ENCODE measurements around the gene UPK1B. TPM values are rescaled to one million over a fixed set of nuclear protein-coding genes. Genes with fewer than 3 reads are reported as not detected.
"Not testable (repeated sequence)": the region's sequence is repeated elsewhere in the genome, so short reads cannot be mapped to it uniquely, and the experiment has no call there.

Gene UPK1B
- total RNA-seq, 1 donor from 2014 or later, result not detected

DNA sequence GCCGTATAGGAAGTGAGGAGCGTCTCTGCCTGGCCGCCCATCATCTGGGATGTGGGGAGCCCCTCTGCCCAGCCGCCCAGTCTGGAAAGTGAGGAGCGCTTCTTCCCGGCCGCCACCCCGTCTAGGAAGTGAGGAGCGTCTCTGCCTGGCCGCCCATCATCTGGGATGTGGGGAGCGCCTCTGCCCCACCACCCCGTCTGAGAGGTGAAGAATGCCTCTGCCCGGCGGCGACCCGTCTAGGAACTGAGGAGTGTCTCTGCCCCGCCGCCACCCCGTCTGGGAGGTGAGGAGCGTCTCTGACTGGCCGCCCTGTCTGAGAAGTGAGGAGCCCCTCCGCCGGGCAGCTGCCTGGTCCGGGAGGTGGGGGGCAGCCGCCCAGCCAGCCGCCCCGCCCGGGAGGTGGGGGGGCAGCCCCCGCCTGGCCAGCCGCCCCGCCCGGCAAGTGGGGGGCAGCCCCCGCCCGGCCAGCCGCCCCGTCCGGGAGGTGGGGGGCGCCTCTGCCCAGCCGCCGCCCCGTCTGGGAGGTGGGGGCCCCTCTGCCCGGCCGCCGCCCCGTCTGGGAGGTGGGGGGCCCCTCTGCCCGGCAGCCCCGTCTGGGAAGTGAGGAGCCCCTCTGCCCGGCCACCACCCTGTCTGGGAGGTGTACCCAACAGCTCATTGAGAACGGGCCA lies 69.1 kb downstream of the UPK1B start:
- H3K9ac ChIP-seq (ENCODE audit: low read depth in 1 of 3, low read length in 3 of 3); H3K36me3 ChIP-seq (ENCODE audit: control insufficient read depth in 3 of 3, insufficient read depth in 3 of 3, low read length in 3 of 3); H3K4me3 ChIP-seq (ENCODE audit: low read length in 3 of 3); H3K27ac ChIP-seq (ENCODE audit: low read depth, low read length); H3K27me3 ChIP-seq (ENCODE audit: control insufficient read depth in 3 of 3, insufficient read depth in 3 of 3, low read length in 3 of 3); H3K9me3 ChIP-seq (ENCODE audit: control insufficient read depth in 3 of 3, low read length in 3 of 3): not testable (repeated sequence)
- H3K4me1 ChIP-seq (ENCODE audit: control insufficient read depth in 3 of 3, insufficient read depth in 3 of 3, low read length in 3 of 3), result peaks cover 5 to 20% (median 16%) of the 10 kb centered on the region in 3 donors

DNA sequence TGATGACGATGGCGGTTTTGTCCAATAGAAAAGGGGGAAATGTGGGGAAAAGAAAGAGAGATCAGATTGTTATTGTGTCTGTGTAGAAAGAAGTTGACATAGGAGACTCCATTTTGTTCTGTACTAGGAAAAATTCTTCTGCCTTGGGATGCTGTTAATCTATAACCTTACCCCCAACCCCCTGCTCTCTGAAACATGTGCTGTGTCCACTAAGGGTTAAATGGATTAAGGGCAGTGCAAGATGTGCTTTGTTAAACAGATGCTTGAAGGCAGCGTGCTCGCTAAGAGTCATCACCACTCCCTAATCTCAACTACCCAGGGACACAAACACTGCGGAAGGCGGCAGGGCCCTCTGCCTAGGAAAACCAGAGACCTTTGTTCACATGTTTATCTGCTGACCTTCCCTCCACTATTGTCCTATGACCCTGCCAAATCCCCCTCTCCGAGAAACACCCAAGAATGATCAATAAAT lies 69.7 kb downstream of the UPK1B start:
- H3K27ac ChIP-seq (ENCODE audit: low read depth, low read length); H3K9ac ChIP-seq (ENCODE audit: low read depth in 1 of 3, low read length in 3 of 3); H3K36me3 ChIP-seq (ENCODE audit: control insufficient read depth in 3 of 3, insufficient read depth in 3 of 3, low read length in 3 of 3); H3K9me3 ChIP-seq (ENCODE audit: control insufficient read depth in 3 of 3, low read length in 3 of 3); H3K4me3 ChIP-seq (ENCODE audit: low read length in 3 of 3); H3K27me3 ChIP-seq (ENCODE audit: control insufficient read depth in 3 of 3, insufficient read depth in 3 of 3, low read length in 3 of 3): not testable (repeated sequence)
- H3K4me1 ChIP-seq (ENCODE audit: control insufficient read depth in 3 of 3, insufficient read depth in 3 of 3, low read length in 3 of 3), result peaks cover 5 to 20% (median 16%) of the 10 kb centered on the region in 3 donors

DNA sequence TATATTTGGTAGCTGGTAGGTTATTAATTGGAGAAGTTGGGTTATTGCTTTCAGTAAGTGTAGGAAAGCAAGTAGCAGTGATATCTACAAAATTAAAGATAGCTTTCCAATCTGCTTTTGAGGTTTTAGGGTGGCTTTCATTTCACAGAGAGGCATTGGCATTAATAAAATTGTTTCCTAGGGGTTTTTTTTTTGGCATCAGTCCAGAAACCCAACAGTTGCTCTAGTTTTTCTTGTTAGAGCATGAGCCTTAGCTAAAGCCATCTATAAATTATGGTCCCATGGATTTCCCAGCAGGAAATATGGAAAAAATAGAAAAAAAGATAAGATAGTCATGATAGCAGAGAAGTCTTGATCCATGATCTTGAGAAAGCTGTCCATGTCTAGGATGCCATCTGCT lies 70.3 kb downstream of the UPK1B start:
- H3K4me3 ChIP-seq (ENCODE audit: low read length in 3 of 3), result no peak overlapping the region
- H3K27me3 ChIP-seq (ENCODE audit: control insufficient read depth in 3 of 3, insufficient read depth in 3 of 3, low read length in 3 of 3), result no peaks in the 10 kb centered on the region
- H3K36me3 ChIP-seq (ENCODE audit: control insufficient read depth in 3 of 3, insufficient read depth in 3 of 3, low read length in 3 of 3), result no peaks in the 10 kb centered on the region
- H3K4me1 ChIP-seq (ENCODE audit: control insufficient read depth in 3 of 3, insufficient read depth in 3 of 3, low read length in 3 of 3), result peaks cover 5 to 20% (median 16%) of the 10 kb centered on the region in 3 donors
- H3K9me3 ChIP-seq (ENCODE audit: control insufficient read depth in 3 of 3, low read length in 3 of 3), result no peaks in the 10 kb centered on the region
- no peak overlapping the region for H3K9ac ChIP-seq (ENCODE audit: low read depth in 1 of 3, low read length in 3 of 3)
- H3K27ac ChIP-seq (ENCODE audit: low read depth, low read length), result no peak overlapping the region

DNA sequence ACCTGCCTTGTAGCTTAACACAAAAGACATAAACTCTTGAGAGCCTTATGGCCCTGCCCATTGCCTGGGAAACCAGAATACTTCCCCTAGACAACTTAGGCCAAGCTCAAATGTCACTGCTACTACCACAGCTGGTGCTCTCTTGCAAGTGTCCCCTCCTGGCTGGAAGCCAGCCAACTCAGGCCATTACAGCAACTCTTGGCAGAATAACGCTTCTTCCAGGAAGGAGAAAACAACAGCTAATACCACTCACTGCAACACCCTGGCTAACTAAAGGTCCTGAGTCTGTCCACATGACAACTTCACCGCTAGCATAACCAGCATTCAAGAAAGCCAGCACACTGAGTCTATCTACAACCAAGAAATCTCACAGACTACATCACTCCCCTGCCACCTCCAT lies 72.4 kb downstream of the UPK1B start:
- Histone ChIP-seq H3K36me3 (ENCODE audit: control insufficient read depth in 3 of 3, insufficient read depth in 3 of 3, low read length in 3 of 3) (no peaks in the 10 kb centered on the region), H3K4me3 (ENCODE audit: low read length in 3 of 3) (no peak overlapping the region), H3K27ac (ENCODE audit: low read depth, low read length) (no peak overlapping the region), H3K9me3 (ENCODE audit: control insufficient read depth in 3 of 3, low read length in 3 of 3) (peaks cover 0 to 2% (median 0%) of the 10 kb centered on the region in 3 donors), H3K9ac (ENCODE audit: low read depth in 1 of 3, low read length in 3 of 3) (no peak overlapping the region), H3K4me1 (ENCODE audit: control insufficient read depth in 3 of 3, insufficient read depth in 3 of 3, low read length in 3 of 3) (peaks cover 2 to 15% (median 9%) of the 10 kb centered on the region in 3 donors), H3K27me3 (ENCODE audit: control insufficient read depth in 3 of 3, insufficient read depth in 3 of 3, low read length in 3 of 3) (no peaks in the 10 kb centered on the region)

Other genes with a start within 250 kb of the UPK1B start
- 2.6 TPM for gene IGSF11, start 138.8 kb upstream of the UPK1B start, total RNA-seq
- gene TEX55, start 27.4 kb upstream of the UPK1B start, total RNA-seq, result not detected
- gene B4GALT4, start 67.3 kb downstream of the UPK1B start, total RNA-seq, result 7.8 TPM
- 9.4 TPM for gene ARHGAP31, start 120.8 kb downstream of the UPK1B start, total RNA-seq

Measured in skeletal muscle tissue (tissue), 4 donors.